ENCODE results near the gene TEAD2. TPM values are rescaled to one million over a fixed set of nuclear protein-coding genes. Genes with fewer than 3 reads are reported as not detected.

The TEAD2 gene
- total and polyA plus RNA-seq, 2 of the 13 experiments (the other 11 are each of a cell fraction or from before 2014, with no cell fraction given), result 10.8 to 12.5 TPM

DNA sequence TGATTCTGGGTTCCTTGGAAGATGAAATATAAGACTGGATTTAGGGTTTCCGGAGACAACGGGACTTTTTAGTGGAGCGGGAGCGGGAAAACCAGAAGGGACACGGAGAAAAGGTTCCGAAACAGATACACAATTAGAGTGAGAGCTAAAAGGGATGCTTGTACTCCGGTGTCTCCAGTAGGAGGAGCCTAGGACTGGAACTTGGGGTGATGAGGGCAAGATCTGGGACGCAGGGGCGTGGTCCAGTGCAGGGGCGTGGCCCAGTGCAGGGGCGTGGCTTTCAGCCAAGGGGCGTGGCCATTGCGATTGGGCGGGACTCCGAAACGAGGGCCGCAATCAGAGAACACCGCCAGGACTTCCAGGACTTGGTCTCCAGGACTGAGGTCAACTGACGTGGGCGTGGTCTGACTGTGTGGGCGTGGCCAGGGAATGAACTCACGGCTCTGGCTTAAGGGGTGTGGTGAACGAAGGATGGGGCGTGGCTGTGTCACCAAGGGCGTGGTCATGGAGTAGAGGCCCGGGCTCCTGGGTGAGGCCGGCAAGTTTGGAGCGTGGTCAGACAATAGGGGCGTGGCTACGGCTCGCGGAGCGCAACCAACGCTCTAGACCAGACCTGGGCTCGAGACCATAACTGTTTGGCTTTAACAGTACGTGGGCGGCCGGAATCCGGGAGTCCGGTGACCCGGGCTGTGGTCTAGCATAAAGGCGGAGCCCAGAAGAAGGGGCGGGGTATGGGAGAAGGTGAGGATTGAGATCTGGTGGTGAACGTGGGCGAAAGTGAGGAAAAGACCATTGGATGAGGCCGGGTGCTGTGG, 1.3 kb upstream of the TEAD2 start, which contains the start of gene DKKL1 (continued):
- TF ChIP-seq, protein P1, sequence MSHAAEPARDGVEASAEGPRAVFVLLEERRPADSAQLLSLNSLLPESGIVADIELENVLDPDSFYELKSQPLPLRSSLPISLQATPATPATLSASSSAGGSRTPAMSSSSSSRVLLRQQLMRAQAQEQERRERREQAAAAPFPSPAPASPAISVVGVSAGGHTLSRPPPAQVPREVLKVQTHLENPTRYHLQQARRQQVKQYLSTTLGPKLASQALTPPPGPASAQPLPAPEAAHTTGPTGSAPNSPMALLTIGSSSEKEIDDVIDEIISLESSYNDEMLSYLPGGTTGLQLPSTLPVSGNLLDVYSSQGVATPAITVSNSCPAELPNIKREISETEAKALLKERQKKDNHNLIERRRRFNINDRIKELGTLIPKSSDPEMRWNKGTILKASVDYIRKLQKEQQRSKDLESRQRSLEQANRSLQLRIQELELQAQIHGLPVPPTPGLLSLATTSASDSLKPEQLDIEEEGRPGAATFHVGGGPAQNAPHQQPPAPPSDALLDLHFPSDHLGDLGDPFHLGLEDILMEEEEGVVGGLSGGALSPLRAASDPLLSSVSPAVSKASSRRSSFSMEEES (CRISPR knock-in tag; IDR thresholded peaks at IDR 0.05), result no peak
- TF ChIP-seq POLR2G (IDR thresholded peaks at IDR 0.05; ENCODE audit: low read depth, low read length) (peak; percentile 45), ZNF543 (CRISPR knock-in tag; IDR thresholded peaks at IDR 0.05) (no peak), ZNF652 (CRISPR knock-in tag; IDR thresholded peaks at IDR 0.05; ENCODE audit: borderline replicate concordance, low read depth) (no peak), ZNF556 (CRISPR knock-in tag; IDR thresholded peaks at IDR 0.05; ENCODE audit: borderline replicate concordance) (no peak), ZNF775 (CRISPR knock-in tag; IDR thresholded peaks at IDR 0.05; ENCODE audit: borderline replicate concordance) (no peak), PRMT3 (CRISPR knock-in tag; IDR thresholded peaks at IDR 0.05; ENCODE audit: borderline replicate concordance, low read depth) (no peak), ZNF709 (CRISPR knock-in tag; IDR thresholded peaks at IDR 0.05) (no peak), ZNF792 (CRISPR knock-in tag; IDR thresholded peaks at IDR 0.05) (no peak; the same call in none of the 2 replicates), ZNF343 (CRISPR knock-in tag; IDR thresholded peaks at IDR 0.05) (no peak), IRX3 (CRISPR knock-in tag; IDR thresholded peaks at IDR 0.05; ENCODE audit: borderline replicate concordance, low read depth) (no peak), ZNF788 (CRISPR knock-in tag; IDR thresholded peaks at IDR 0.05; ENCODE audit: borderline replicate concordance) (peak; percentile 13; the same call in 1 of the 2 replicates), DNMT1 (CRISPR knock-in tag; IDR thresholded peaks at IDR 0.05) (no peak), ZFP82 (CRISPR knock-in tag; IDR thresholded peaks at IDR 0.05; ENCODE audit: borderline replicate concordance) (no peak), MYNN (CRISPR knock-in tag; IDR thresholded peaks at IDR 0.05; ENCODE audit: low read depth) (no peak), NFYC (CRISPR knock-in tag; IDR thresholded peaks at IDR 0.05) (0 out of 2 replicates have a peak, but pooled peaks have one; percentile 14), REXO4 (CRISPR knock-in tag; IDR thresholded peaks at IDR 0.05; ENCODE audit: borderline replicate concordance) (no peak), ADNP (CRISPR knock-in tag; IDR thresholded peaks at IDR 0.05) (no peak), KMT2B (CRISPR knock-in tag; IDR thresholded peaks at IDR 0.05) (no peak), ARID2 (CRISPR knock-in tag; IDR thresholded peaks at IDR 0.05; ENCODE audit: borderline replicate concordance) (no peak)
- TF ChIP-seq, protein P2, sequence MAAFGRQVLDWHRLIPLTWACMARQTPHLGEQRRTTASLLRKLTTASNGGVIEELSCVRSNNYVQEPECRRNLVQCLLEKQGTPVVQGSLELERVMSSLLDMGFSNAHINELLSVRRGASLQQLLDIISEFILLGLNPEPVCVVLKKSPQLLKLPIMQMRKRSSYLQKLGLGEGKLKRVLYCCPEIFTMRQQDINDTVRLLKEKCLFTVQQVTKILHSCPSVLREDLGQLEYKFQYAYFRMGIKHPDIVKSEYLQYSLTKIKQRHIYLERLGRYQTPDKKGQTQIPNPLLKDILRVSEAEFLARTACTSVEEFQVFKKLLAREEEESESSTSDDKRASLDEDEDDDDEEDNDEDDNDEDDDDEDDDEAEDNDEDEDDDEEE (CRISPR knock-in tag; IDR thresholded peaks at IDR 0.05), result peak; percentile 81; the same call in 1 of the 2 replicates
- TF ChIP-seq, protein P3, sequence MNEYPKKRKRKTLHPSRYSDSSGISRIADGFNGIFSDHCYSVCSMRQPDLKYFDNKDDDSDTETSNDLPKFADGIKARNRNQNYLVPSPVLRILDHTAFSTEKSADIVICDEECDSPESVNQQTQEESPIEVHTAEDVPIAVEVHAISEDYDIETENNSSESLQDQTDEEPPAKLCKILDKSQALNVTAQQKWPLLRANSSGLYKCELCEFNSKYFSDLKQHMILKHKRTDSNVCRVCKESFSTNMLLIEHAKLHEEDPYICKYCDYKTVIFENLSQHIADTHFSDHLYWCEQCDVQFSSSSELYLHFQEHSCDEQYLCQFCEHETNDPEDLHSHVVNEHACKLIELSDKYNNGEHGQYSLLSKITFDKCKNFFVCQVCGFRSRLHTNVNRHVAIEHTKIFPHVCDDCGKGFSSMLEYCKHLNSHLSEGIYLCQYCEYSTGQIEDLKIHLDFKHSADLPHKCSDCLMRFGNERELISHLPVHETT (CRISPR knock-in tag; conservative IDR thresholded peaks at IDR 0.05), result no peak
- TF ChIP-seq, protein P4, sequence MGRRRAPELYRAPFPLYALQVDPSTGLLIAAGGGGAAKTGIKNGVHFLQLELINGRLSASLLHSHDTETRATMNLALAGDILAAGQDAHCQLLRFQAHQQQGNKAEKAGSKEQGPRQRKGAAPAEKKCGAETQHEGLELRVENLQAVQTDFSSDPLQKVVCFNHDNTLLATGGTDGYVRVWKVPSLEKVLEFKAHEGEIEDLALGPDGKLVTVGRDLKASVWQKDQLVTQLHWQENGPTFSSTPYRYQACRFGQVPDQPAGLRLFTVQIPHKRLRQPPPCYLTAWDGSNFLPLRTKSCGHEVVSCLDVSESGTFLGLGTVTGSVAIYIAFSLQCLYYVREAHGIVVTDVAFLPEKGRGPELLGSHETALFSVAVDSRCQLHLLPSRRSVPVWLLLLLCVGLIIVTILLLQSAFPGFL (CRISPR knock-in tag; IDR thresholded peaks at IDR 0.05), result no peak

All from HepG2 (cell line).